Measurements from ENCODE around the gene ZNF280A.

Gene ZNF280A

DNA sequence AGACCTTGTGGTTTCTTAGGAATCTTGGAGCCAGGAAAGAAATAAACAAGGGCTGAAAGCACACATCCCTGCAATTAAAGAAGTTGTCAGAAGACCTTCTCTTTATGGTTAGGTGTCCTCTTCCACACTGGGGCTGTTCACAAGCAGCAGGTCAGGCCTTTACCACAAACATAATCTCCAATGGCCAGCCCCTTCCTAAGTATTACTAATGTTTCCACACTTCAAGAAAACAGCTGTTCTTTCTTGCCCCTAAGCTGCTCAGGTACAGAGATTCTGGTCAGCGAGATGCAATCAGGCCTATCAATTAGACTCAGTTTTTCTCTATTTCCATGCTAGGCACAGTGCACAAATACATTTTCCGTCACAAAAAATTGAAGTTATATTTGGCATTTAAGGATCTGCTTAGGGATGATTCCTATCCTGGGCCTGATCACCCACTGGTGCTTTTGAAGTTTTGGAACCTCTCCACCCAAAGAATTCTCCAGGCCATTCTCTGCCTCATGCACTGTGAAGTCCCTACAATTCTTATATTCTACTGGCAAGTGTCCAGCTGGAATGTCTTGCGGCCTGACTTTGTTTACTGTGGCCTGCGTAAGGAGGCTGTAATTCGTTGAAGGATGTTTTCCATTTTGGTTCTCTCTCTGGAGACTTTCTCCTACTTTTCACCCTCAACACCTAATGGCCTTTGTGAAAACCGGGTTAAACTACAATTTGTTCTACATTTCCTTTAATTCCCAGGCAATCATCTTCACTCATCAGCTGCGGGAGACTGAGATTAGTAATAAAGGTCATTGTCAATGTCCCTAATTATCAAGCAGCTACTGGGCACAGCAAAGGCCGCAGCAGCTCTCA is 33.9 kb upstream of the ZNF280A start:
- Histone ChIP-seq H3K36me3 (ENCODE audit: control insufficient read depth, insufficient read depth, low read length) (no peaks in the 10 kb centered on the region), H3K27me3 (ENCODE audit: control insufficient read depth, insufficient read depth, low read length, poor library complexity, severe bottlenecking) (peaks cover 49% of the 10 kb centered on the region), H3K4me1 (ENCODE audit: control insufficient read depth, insufficient read depth, low read length) (no peaks in the 10 kb centered on the region), H3K9me3 (ENCODE audit: control insufficient read depth, low read length) (no peaks in the 10 kb centered on the region), H3K4me3 (ENCODE audit: insufficient read depth, low read depth, low read length) (no peak overlapping the region), H3K27ac (ENCODE audit: insufficient read depth, low read depth, low read length, poor library complexity, severe bottlenecking) (no peak overlapping the region)
- 69% methylated on average over 8 of the region's 8 CpGs for WGBS, 2 experiments

DNA sequence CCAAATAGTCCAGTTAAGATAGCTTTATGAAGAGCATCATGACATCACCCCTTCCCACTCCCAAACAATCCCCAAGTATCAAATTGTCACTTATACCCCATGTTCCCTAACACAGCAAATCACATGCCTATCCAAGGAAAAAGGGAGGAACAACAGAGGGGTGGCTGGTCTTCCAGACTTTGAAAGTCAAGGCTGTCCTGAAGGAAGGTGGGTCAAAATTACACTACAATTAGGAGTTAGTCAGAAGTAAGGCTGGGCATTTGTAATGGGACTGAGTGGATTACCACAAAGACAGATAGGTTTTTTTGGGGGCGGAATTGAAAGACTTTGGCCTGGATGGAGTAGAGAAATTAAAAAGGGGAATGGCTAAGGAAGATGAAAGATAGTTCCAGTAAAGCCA is 33.1 kb upstream of the ZNF280A start:
- Histone ChIP-seq H3K27me3 (ENCODE audit: control insufficient read depth, insufficient read depth, low read length, poor library complexity, severe bottlenecking) (peaks cover 57% of the 10 kb centered on the region), H3K9me3 (ENCODE audit: control insufficient read depth, low read length) (no peaks in the 10 kb centered on the region), H3K4me1 (ENCODE audit: control insufficient read depth, insufficient read depth, low read length) (no peaks in the 10 kb centered on the region), H3K36me3 (ENCODE audit: control insufficient read depth, insufficient read depth, low read length) (no peaks in the 10 kb centered on the region), H3K4me3 (ENCODE audit: insufficient read depth, low read depth, low read length) (no peak overlapping the region), H3K27ac (ENCODE audit: insufficient read depth, low read depth, low read length, poor library complexity, severe bottlenecking) (no peak overlapping the region)
- 94 to 95% methylated on average over 1 of the region's 1 CpG for WGBS, 2 experiments

DNA sequence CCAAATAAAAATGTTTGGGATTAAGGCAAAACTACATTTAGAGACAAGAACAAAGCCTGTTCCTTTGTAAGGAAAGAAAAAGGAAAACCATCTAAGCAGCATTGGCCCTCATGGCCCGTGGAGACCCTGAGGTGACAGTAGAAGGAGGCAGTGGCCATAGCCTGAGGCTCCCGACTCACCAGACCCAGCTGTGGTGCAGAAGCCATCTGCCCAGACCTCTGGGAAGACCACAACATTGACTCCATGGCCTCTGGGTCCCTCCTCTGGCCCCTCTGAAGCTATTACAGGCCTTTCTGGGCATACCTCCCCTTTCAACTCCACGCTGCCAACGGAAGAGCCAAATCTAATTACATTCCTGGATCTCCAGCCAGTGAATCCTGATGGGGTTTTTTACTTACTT is 32.6 kb upstream of the ZNF280A start:
- Histone ChIP-seq H3K4me1 (ENCODE audit: control insufficient read depth, insufficient read depth, low read length) (no peaks in the 10 kb centered on the region), H3K27me3 (ENCODE audit: control insufficient read depth, insufficient read depth, low read length, poor library complexity, severe bottlenecking) (peaks cover 62% of the 10 kb centered on the region), H3K27ac (ENCODE audit: insufficient read depth, low read depth, low read length, poor library complexity, severe bottlenecking) (no peak overlapping the region), H3K9me3 (ENCODE audit: control insufficient read depth, low read length) (no peaks in the 10 kb centered on the region), H3K4me3 (ENCODE audit: insufficient read depth, low read depth, low read length) (no peak overlapping the region), H3K36me3 (ENCODE audit: control insufficient read depth, insufficient read depth, low read length) (no peaks in the 10 kb centered on the region)
- 35 to 40% methylated on average over 2 to 4 of the region's 4 CpGs for WGBS, 2 experiments

DNA sequence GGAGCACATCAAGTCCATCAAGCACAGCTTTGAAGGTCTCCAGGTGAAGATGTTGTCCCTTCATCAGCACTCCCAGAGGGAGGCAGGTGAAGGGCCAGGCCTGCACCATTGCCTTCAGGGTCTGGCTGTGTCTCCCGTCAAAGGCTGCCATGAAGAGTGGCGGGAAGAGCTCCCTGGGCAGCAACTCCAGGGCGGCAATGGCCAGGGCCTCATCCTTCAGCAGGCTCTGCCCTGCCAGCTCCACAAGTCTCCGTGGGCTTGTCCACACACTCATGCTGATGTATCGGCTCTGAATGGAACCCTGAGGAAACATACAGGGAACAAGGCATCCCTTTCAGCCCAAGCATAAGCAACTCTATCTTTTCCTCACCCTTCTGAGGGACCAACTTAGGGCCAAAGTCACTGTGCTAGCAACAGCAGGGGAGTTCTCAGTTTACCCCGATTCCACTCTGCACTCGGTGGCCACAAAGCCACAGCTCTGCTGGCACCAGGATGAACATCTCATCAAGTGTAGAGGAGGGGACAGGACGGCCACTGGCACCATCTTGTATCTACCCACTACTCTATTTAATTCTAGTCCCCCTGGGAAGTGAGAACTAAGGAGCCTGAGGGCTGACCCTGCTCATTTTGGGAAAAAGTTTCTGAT is 30.8 kb upstream of the ZNF280A start:
- Histone ChIP-seq H3K4me1 (ENCODE audit: control insufficient read depth, insufficient read depth, low read length) (no peaks in the 10 kb centered on the region), H3K4me3 (ENCODE audit: insufficient read depth, low read depth, low read length) (no peak overlapping the region), H3K27me3 (ENCODE audit: control insufficient read depth, insufficient read depth, low read length, poor library complexity, severe bottlenecking) (peaks cover 67% of the 10 kb centered on the region), H3K27ac (ENCODE audit: insufficient read depth, low read depth, low read length, poor library complexity, severe bottlenecking) (no peak overlapping the region), H3K9me3 (ENCODE audit: control insufficient read depth, low read length) (no peaks in the 10 kb centered on the region), H3K36me3 (ENCODE audit: control insufficient read depth, insufficient read depth, low read length) (no peaks in the 10 kb centered on the region)
- 88% methylated on average over 8 of the region's 8 CpGs for WGBS, 2 experiments

GRCh38 chr22:22548910-22549309 is 28.8 kb upstream of the ZNF280A start:
- H3K27ac ChIP-seq (ENCODE audit: insufficient read depth, low read depth, low read length, poor library complexity, severe bottlenecking), result no peak overlapping the region
- H3K4me1 ChIP-seq (ENCODE audit: control insufficient read depth, insufficient read depth, low read length), result no peaks in the 10 kb centered on the region
- no peaks in the 10 kb centered on the region for H3K9me3 ChIP-seq (ENCODE audit: control insufficient read depth, low read length)
- peaks cover 61% of the 10 kb centered on the region for H3K27me3 ChIP-seq (ENCODE audit: control insufficient read depth, insufficient read depth, low read length, poor library complexity, severe bottlenecking)
- 71 to 89% methylated on average over 1 of the region's 1 CpG for WGBS, 2 experiments
- no peaks in the 10 kb centered on the region for H3K36me3 ChIP-seq (ENCODE audit: control insufficient read depth, insufficient read depth, low read length)
- H3K4me3 ChIP-seq (ENCODE audit: insufficient read depth, low read depth, low read length), result no peak overlapping the region

DNA sequence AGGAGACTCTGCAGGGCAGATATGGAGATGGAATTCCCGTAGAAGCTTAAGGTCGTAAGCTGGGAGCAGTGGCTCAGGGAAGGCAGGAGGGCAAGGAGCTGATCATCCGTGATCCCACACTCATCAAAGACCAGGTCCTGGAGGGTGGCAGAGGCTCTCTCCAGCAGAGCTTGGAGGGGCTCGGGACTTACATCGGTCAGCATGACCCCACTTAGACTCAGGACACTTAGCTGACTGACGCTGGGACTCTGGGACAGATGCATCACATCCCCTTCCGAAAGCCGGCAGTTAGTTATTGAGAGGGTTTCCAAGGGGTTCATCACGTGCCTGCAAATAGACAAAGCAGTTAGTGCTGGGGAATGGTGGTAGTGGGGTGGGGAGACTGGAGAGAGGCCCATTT is 28.2 kb upstream of the ZNF280A start:
- no peaks in the 10 kb centered on the region for H3K36me3 ChIP-seq (ENCODE audit: control insufficient read depth, insufficient read depth, low read length)
- H3K27ac ChIP-seq (ENCODE audit: insufficient read depth, low read depth, low read length, poor library complexity, severe bottlenecking), result no peak overlapping the region
- H3K4me3 ChIP-seq (ENCODE audit: insufficient read depth, low read depth, low read length), result no peak overlapping the region
- H3K4me1 ChIP-seq (ENCODE audit: control insufficient read depth, insufficient read depth, low read length), result no peaks in the 10 kb centered on the region
- H3K9me3 ChIP-seq (ENCODE audit: control insufficient read depth, low read length), result no peaks in the 10 kb centered on the region
- H3K27me3 ChIP-seq (ENCODE audit: control insufficient read depth, insufficient read depth, low read length, poor library complexity, severe bottlenecking), result peaks cover 55% of the 10 kb centered on the region
- WGBS, 2 experiments, result 76 to 77% methylated on average over 9 of the region's 9 CpGs

GRCh38 chr22:22547692-22548300 is 27.7 kb upstream of the ZNF280A start:
- Histone ChIP-seq H3K4me3 (ENCODE audit: insufficient read depth, low read depth, low read length) (no peak overlapping the region), H3K4me1 (ENCODE audit: control insufficient read depth, insufficient read depth, low read length) (no peaks in the 10 kb centered on the region), H3K27ac (ENCODE audit: insufficient read depth, low read depth, low read length, poor library complexity, severe bottlenecking) (no peak overlapping the region), H3K27me3 (ENCODE audit: control insufficient read depth, insufficient read depth, low read length, poor library complexity, severe bottlenecking) (peaks cover 53% of the 10 kb centered on the region), H3K9me3 (ENCODE audit: control insufficient read depth, low read length) (no peaks in the 10 kb centered on the region), H3K36me3 (ENCODE audit: control insufficient read depth, insufficient read depth, low read length) (no peaks in the 10 kb centered on the region)
- 67 to 68% methylated on average over 3 of the region's 3 CpGs for WGBS, 2 experiments

- Histone ChIP-seq H3K4me1 (ENCODE audit: control insufficient read depth, insufficient read depth, low read length) (no peaks in the 10 kb centered on the region), H3K27ac (ENCODE audit: insufficient read depth, low read depth, low read length, poor library complexity, severe bottlenecking) (no peak overlapping the region), H3K9me3 (ENCODE audit: control insufficient read depth, low read length) (no peaks in the 10 kb centered on the region), H3K36me3 (ENCODE audit: control insufficient read depth, insufficient read depth, low read length) (no peaks in the 10 kb centered on the region), H3K27me3 (ENCODE audit: control insufficient read depth, insufficient read depth, low read length, poor library complexity, severe bottlenecking) (peaks cover 56% of the 10 kb centered on the region), H3K4me3 (ENCODE audit: insufficient read depth, low read depth, low read length) (no peak overlapping the region)
- 90 to 91% methylated on average over 3 of the region's 3 CpGs for WGBS, 2 experiments
These were observed 27.2 kb upstream of the ZNF280A start for GRCh38 chr22:22547226-22547625.

DNA sequence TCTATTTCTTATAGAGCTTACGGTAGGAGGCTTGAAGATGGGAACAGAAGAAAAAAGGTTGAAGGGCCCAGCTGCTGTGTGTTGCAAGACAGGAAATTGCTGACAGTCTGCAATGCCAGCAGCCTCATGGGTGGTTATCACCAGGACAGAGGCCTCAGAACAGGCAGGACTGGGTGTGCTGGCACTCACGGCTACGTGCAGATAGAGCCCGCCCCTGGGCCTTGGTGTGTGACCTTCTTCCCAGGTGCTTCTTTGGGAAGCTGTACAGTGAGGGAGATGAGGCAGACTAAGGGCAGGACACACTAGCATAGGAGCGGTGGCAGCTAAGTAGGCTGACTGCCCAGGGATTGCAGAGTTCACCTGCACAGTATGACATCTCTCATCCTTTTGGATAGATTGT is 26.4 kb upstream of the ZNF280A start:
- peaks cover 53% of the 10 kb centered on the region for H3K27me3 ChIP-seq (ENCODE audit: control insufficient read depth, insufficient read depth, low read length, poor library complexity, severe bottlenecking)
- WGBS, 2 experiments, result 84 to 86% methylated on average over 5 of the region's 5 CpGs
- H3K36me3 ChIP-seq (ENCODE audit: control insufficient read depth, insufficient read depth, low read length), result no peaks in the 10 kb centered on the region

GRCh38 chr22:22545084-22545483 is 25.0 kb upstream of the ZNF280A start:
- 89 to 91% methylated on average over 2 of the region's 2 CpGs for WGBS, 2 experiments
- Histone ChIP-seq H3K9me3 (ENCODE audit: control insufficient read depth, low read length) (no peaks in the 10 kb centered on the region), H3K4me1 (ENCODE audit: control insufficient read depth, insufficient read depth, low read length) (no peaks in the 10 kb centered on the region), H3K27ac (ENCODE audit: insufficient read depth, low read depth, low read length, poor library complexity, severe bottlenecking) (no peak overlapping the region), H3K4me3 (ENCODE audit: insufficient read depth, low read depth, low read length) (no peak overlapping the region), H3K36me3 (ENCODE audit: control insufficient read depth, insufficient read depth, low read length) (no peaks in the 10 kb centered on the region), H3K27me3 (ENCODE audit: control insufficient read depth, insufficient read depth, low read length, poor library complexity, severe bottlenecking) (peaks cover 40% of the 10 kb centered on the region)

More for the DNA sequence above, 26.4 kb upstream of the ZNF280A start:
- H3K9me3 ChIP-seq (ENCODE audit: control insufficient read depth, low read length), result no peaks in the 10 kb centered on the region
- no peaks in the 10 kb centered on the region for H3K4me1 ChIP-seq (ENCODE audit: control insufficient read depth, insufficient read depth, low read length)
- no peak overlapping the region for H3K27ac ChIP-seq (ENCODE audit: insufficient read depth, low read depth, low read length, poor library complexity, severe bottlenecking)
- no peak overlapping the region for H3K4me3 ChIP-seq (ENCODE audit: insufficient read depth, low read depth, low read length)
